Measurements from ENCODE around the gene ZNF668. TPM values are rescaled to one million over a fixed set of nuclear protein-coding genes. Genes with fewer than 3 reads are reported as not detected.
A peak's percentile ranks its signal among the peaks of the same experiment; 100 is the strongest.

ZNF668 gene
- total RNA-seq, 1 donor from 2014 or later: 8.3 TPM

DNA sequence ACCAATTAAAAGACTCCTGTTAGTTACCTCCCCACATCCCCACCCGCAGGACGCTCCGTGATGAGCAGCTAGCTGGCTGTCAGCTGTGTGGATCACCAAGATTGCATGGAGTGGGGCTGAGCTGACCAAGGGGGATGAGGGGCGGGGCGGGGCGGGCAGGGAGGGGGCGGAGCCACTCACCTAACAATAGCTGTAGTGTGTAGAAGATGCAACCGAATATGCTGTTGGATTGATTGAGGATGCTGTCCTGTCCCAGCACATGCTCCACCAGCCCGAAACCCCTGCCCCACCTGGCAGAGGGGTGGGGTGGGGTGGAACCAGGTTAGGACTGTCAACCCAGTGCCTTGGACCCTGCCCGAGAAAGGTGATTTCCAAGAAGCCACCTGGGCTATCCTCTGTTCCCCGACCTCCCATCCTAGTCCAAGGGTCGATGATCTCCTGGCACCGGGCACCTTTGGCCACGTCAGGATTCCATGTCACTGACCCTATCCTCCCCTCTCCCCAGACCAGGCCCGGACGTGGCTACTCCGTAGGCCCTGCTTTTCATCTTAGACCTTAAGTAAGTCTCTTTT lies 19.2 kb upstream of the ZNF668 start:
- H3K27me3 ChIP-seq: no peaks in the 10 kb centered on the region
- H3K36me3 ChIP-seq: peaks cover 11% of the 10 kb centered on the region
- ATAC-seq (no peak), DNase-seq (no peak)
- H3K9me3 ChIP-seq: no peaks in the 10 kb centered on the region
- peaks cover 18% of the 10 kb centered on the region for H3K4me1 ChIP-seq
- intact Hi-C loops (cut with DNase I): no loop called here
- no peak overlapping the region for H3K27ac ChIP-seq
- TF ChIP-seq, protein P1, sequence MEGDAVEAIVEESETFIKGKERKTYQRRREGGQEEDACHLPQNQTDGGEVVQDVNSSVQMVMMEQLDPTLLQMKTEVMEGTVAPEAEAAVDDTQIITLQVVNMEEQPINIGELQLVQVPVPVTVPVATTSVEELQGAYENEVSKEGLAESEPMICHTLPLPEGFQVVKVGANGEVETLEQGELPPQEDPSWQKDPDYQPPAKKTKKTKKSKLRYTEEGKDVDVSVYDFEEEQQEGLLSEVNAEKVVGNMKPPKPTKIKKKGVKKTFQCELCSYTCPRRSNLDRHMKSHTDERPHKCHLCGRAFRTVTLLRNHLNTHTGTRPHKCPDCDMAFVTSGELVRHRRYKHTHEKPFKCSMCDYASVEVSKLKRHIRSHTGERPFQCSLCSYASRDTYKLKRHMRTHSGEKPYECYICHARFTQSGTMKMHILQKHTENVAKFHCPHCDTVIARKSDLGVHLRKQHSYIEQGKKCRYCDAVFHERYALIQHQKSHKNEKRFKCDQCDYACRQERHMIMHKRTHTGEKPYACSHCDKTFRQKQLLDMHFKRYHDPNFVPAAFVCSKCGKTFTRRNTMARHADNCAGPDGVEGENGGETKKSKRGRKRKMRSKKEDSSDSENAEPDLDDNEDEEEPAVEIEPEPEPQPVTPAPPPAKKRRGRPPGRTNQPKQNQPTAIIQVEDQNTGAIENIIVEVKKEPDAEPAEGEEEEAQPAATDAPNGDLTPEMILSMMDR (IDR thresholded peaks at IDR 0.05): no peak
- H3K4me3 ChIP-seq: peak overlapping the region; percentile 93

DNA sequence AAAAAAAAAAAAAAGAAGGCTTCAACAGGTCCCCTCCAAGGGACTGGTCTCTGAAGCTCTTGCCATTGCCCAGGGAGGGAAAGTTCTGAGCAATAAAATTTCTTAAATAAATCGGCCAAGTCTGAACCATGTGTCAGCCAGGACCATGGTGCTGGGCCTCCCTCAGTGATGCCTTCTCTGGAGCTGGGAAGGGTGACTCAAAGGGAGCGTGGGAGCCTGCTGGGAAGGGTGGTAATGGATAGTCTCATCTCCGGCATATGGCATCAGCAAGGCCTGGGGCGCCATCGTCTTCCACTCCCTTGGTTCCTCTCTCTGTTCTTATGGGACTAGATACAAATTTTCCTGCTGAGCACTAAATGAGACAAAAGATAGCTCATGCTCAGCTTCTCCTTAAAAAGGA lies 18.3 kb upstream of the ZNF668 start:
- TF ChIP-seq, protein P1 (IDR thresholded peaks at IDR 0.05): no peak
- intact Hi-C loops (cut with DNase I): no loop called here
- Histone ChIP-seq H3K9me3 (no peaks in the 10 kb centered on the region), H3K4me3 (no peak overlapping the region), H3K36me3 (peaks cover 11% of the 10 kb centered on the region), H3K27ac (no peak overlapping the region), H3K4me1 (peaks cover 18% of the 10 kb centered on the region), H3K27me3 (no peaks in the 10 kb centered on the region)
- DNase-seq: no peak
- ATAC-seq: no peak

DNA sequence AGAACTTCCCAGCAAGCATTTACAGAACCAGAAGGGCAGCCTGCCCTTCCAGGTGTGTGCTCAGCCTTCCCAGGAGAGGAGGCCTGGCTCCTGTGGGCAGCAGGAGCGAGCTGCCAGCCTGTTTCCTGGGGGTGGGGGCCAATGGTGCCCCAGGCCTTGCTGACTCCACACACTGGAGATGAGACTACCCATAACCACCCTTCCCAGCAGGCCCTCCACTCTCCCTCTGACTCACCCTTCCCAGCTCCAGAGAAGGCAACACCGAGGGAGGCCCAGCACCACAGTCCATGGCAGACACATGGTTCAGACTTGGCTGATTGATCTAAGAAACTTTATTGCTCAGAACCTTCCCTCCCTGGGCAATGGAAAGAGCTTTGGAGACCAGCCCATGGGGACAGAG lies 16.5 kb upstream of the ZNF668 start:
- Histone ChIP-seq H3K27me3 (no peaks in the 10 kb centered on the region), H3K9me3 (no peaks in the 10 kb centered on the region), H3K27ac (no peak overlapping the region), H3K4me3 (no peak overlapping the region), H3K4me1 (peaks cover 13% of the 10 kb centered on the region), H3K36me3 (peaks cover 11% of the 10 kb centered on the region)
- DNase-seq (no peak), ATAC-seq (no peak)
- TF ChIP-seq, protein P1 (IDR thresholded peaks at IDR 0.05): no peak
- intact Hi-C loops (cut with DNase I): no loop called here

DNA sequence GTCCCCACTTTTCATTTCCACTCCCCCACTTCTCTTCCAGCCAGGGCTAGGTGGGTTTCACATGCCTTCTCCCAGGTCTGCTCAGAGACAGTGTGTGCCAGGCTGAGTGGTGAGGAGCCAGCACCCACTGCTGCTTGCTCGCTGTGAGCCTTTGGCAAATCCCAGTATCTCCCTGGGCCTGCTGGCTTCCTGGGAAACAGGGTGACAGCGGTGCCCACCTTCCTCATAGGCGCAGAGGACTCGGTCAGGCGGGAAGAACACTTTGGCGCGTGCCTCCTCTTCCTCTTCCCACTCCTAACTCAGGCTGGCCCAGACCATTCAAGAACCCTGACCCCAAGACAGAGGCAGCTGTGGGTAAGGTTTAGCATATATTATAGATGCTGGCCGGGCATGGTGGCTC lies 15.2 kb upstream of the ZNF668 start:
- peaks cover 7% of the 10 kb centered on the region for H3K4me1 ChIP-seq
- intact Hi-C loops (cut with DNase I): no loop called here
- ATAC-seq (no peak), DNase-seq (no peak)
- H3K4me3 ChIP-seq: no peak overlapping the region
- H3K36me3 ChIP-seq: peaks cover 11% of the 10 kb centered on the region
- no peaks in the 10 kb centered on the region for H3K9me3 ChIP-seq
- TF ChIP-seq, protein P1 (IDR thresholded peaks at IDR 0.05): no peak
- H3K27ac ChIP-seq: no peak overlapping the region
- no peaks in the 10 kb centered on the region for H3K27me3 ChIP-seq

DNA sequence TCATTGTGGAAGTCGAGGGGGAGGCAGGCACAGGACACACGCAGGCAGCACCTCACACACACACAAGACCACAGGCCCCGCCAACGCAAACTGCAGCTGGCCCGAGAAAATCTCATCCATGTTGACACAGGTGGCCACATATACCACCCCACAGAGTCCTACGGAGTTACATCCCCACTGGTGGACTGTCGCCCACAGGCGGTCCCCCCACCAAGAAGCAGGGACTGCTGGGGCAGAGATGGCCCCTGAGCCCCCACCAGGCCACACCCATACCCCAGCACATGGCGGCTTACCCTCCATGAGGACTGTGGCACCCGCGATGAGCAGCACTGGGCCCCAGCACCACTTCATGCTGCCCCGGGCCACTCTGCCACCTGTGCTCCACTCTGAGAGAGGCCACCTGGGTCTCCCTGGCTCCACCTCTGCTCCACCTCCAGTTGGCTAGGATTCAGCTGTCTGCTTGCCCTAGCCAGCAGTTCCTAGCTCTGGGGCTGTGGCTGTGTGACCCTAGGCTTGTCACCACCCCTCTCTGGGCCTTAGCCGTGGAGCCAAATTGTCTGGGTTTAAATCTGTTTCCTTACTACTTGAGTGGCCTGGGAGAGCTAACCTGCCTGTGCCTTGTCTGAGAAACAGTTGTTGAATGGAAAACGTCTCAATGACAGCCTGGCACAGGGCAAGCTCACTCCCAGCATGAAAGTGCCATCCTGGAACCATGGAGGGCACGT lies 14.6 kb upstream of the ZNF668 start, which contains the start of gene PRSS53:
Gene PRSS53, minus strand, starts transcription at position 485 of the 725 bp plus-strand sequence. Its CDS starts 134 bp downstream, at position 351.
- ATAC-seq (no peak), DNase-seq (no peak)
- intact Hi-C loops (cut with DNase I): no loop called here
- Histone ChIP-seq H3K27ac (no peak within 1 kb of the TSS), H3K36me3 (peaks cover 16% of the 10 kb centered on the region), H3K9me3 (no peaks in the 10 kb centered on the region), H3K27me3 (no peaks in the 10 kb centered on the region), H3K4me3 (no peak within 1 kb of the TSS), H3K4me1 (peaks cover 5% of the 10 kb centered on the region)
- TF ChIP-seq, protein P1 (IDR thresholded peaks at IDR 0.05): no peak

Measured in upper lobe of right lung (tissue), 1 donor.